Fibroblast of the aortic adventitia (primary cell): ENCODE data around the gene WDR86. TPM values are rescaled to one million over a fixed set of nuclear protein-coding genes. Genes with fewer than 3 reads are reported as not detected.
A peak's percentile ranks its signal among the peaks of the same experiment; 100 is the strongest.

ENCODE experiments used
- DNase-seq: peaks from one replicate; pipeline ENCODE4 v3.0.0-alpha.2; 2010; ENCODE audit warnings: low read depth
- H3K4me3 ChIP-seq: 2 replicates; pipeline ENCODE4 v1.5.1; 2011; ENCODE audit warnings: low read depth, mild to moderate bottlenecking, control low read depth, low read length, moderate library complexity
- CTCF ChIP-seq: IDR thresholded peaks from 2 replicates; pipeline ENCODE4 v1.5.1; 2011; ENCODE audit warnings: mild to moderate bottlenecking, low read length, control low read depth, inconsistent platforms; ENCODE audit not compliant: insufficient read depth
- total RNA-seq: library from RNA; depleted of rRNA; stranded (reverse); fragments of >200 nt; gene quantifications from 2 replicates; pipeline ENCODE4 v1.2.3, GENCODE V29; 2012; ENCODE audit warnings: low replicate concordance

Gene WDR86
- total RNA-seq, 1 donor = 0.45 TPM

DNA sequence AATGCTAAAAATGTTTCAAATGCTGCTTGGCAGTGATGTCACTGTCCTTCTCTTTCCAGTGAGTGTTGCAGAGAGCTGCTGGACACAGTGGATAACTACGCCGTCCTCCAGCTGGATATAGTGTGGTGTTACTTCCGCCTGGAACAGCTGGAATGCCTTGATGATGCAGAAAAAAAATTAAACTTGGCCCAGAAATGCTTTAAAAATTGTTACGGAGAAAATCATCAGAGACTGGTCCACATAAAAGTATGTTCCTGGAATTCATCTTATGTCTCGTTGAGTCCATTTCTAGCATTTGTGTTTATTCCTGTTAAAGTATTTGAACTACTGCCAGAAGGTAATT, 43.0 kb downstream of the WDR86 start:
- no peak overlapping the region for H3K4me3 ChIP-seq
- no peak for TF ChIP-seq CTCF
- DNase-seq = peak; percentile 90

- H3K4me3 ChIP-seq = no peak overlapping the region
- peak; percentile 31 for DNase-seq
- TF ChIP-seq CTCF = no peak
These were observed 43.5 kb downstream of the WDR86 start for GRCh38 chr7:151366166-151366879.

DNA sequence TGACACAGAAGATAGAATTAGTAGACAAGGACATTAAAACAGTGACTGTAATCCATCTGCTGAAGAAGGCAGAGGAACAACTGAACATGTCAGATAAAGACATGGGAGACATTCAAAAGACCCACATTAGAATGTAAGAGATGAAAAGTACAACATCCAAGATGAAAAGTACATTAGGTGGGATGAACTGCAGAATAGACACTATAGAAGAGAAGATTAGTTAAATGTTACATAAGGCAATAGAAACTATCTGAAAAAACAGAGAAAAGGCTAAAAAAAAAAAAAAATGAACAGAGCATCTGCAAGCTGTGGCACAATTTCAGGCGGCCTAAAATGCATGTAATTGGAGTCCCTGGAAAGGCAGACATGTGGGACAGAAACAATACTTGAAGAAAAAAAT, 46.7 kb downstream of the WDR86 start:
- TF ChIP-seq CTCF = no peak
- DNase-seq = no peak
- no peak overlapping the region for H3K4me3 ChIP-seq

GRCh38 chr7:151361193-151361959, 48.5 kb downstream of the WDR86 start:
- no peak overlapping the region for H3K4me3 ChIP-seq
- no peak for TF ChIP-seq CTCF
- no peak for DNase-seq

GRCh38 chr7:151352512-151352911, 57.3 kb downstream of the WDR86 start:
- no peak overlapping the region for H3K4me3 ChIP-seq
- TF ChIP-seq CTCF = no peak
- no peak for DNase-seq

DNA sequence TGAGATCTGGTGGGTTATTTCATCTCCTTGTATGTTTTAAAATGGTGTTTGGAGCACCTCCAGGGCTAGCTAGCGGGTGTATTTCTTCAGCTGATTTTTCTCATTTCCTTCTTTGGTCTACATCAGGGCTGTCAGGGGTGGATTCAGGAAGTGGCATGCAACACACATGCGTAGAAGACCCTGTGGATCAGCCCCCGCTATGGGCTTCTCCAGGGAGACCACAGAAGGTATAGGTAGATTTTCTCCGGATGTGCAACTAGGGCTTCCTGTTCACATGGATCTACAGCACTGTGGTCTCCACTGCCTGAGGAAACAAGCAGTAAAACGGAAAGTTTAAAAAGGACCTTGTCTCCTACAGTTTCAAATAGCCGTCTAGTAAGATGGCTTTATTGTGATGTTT, 57.9 kb downstream of the WDR86 start:
- H3K4me3 ChIP-seq = no peak overlapping the region
- no peak for DNase-seq
- TF ChIP-seq CTCF = no peak

GRCh38 chr7:151351027-151351426, 58.8 kb downstream of the WDR86 start:
- no peak overlapping the region for H3K4me3 ChIP-seq
- DNase-seq = no peak
- no peak for TF ChIP-seq CTCF
